ENCODE results near the gene TDRD9. TPM values are rescaled to one million over a fixed set of nuclear protein-coding genes. Genes with fewer than 3 reads are reported as not detected.
"Not testable (repeated sequence)": the region's sequence is repeated elsewhere in the genome, so short reads cannot be mapped to it uniquely, and the experiment has no call there.

TDRD9 gene
- total RNA-seq, 1 donor from 2014 or later: 0.19 TPM

GRCh38 chr14:103960457-103961055, 32.3 kb downstream of the TDRD9 start:
- no peaks in the 10 kb centered on the region for H3K36me3 Mint-ChIP-seq (ENCODE audit: low read depth)
- DNase-seq: no peak
- intact Hi-C loops (cut with micrococcal nuclease): no loop called here
- no peak overlapping the region for H3K4me3 Mint-ChIP-seq
- H3K4me1 Mint-ChIP-seq: no peaks in the 10 kb centered on the region
- H3K9me3 Mint-ChIP-seq: no peaks in the 10 kb centered on the region
- H3K27me3 Mint-ChIP-seq: peaks cover 6% of the 10 kb centered on the region
- H3K27ac Mint-ChIP-seq: no peak overlapping the region

DNA sequence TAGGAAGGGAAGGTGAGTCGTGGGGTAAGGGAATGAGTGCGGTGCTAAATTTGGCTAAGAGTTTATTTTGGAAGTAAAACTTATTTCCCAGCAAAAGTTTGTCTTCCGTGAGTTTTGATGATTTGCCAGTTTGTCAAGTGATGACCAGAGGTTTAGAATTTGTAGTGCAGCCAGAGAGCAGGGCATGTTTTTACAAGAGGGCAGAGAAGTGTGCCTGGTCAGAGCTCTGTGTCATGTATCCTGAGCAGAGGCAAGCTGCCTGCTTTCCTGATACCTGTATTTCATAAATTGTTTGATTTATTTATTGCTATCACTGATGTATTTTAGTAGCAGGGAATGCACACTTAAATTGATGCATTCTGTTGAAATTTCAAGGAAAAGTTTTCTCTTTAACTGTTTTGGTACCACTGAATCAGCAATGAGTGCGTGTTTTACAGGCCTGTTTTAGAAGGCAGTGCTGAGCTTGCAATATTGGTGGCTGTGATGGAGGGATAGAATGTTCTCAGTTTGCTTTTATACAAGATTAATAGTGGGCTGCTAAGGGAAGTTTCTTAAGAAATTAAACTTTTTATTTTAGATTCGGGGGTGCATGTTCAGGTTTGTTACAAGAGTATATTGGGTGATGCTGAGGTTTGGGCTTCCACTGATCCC, 33.8 kb downstream of the TDRD9 start:
- intact Hi-C loops (cut with micrococcal nuclease): no loop called here
- Mint-ChIP-seq H3K9me3 (no peaks in the 10 kb centered on the region), H3K27ac (no peak overlapping the region), H3K27me3 (peaks cover 6% of the 10 kb centered on the region), H3K4me1 (no peaks in the 10 kb centered on the region), H3K36me3 (ENCODE audit: low read depth) (no peaks in the 10 kb centered on the region), H3K4me3 (no peak overlapping the region)
- DNase-seq: no peak

GRCh38 chr14:103966631-103967030, 38.4 kb downstream of the TDRD9 start:
- H3K4me3 Mint-ChIP-seq: no peak overlapping the region
- no peak overlapping the region for H3K27ac Mint-ChIP-seq
- H3K27me3 Mint-ChIP-seq: peaks cover 5% of the 10 kb centered on the region
- no peaks in the 10 kb centered on the region for H3K36me3 Mint-ChIP-seq (ENCODE audit: low read depth)
- DNase-seq: no peak
- H3K4me1 Mint-ChIP-seq: no peaks in the 10 kb centered on the region
- intact Hi-C loops (cut with micrococcal nuclease): no loop called here
- H3K9me3 Mint-ChIP-seq: no peaks in the 10 kb centered on the region

GRCh38 chr14:103969961-103970360, 41.7 kb downstream of the TDRD9 start:
- Mint-ChIP-seq H3K36me3 (ENCODE audit: low read depth) (no peaks in the 10 kb centered on the region), H3K9me3 (no peaks in the 10 kb centered on the region), H3K4me3 (no peak overlapping the region), H3K27ac (no peak overlapping the region), H3K4me1 (no peaks in the 10 kb centered on the region), H3K27me3 (peaks cover 2% of the 10 kb centered on the region)
- DNase-seq: no peak
- intact Hi-C loops (cut with micrococcal nuclease): no loop called here

- DNase-seq: no peak
- H3K9me3 Mint-ChIP-seq: no peaks in the 10 kb centered on the region
- H3K4me3 Mint-ChIP-seq: no peak overlapping the region
- intact Hi-C loops (cut with micrococcal nuclease): no loop called here
- no peaks in the 10 kb centered on the region for H3K36me3 Mint-ChIP-seq (ENCODE audit: low read depth)
- H3K27me3 Mint-ChIP-seq: peaks cover 7% of the 10 kb centered on the region
- H3K4me1 Mint-ChIP-seq: no peaks in the 10 kb centered on the region
- H3K27ac Mint-ChIP-seq: no peak overlapping the region
Observed at GRCh38 chr14:103973354-103973753, 45.1 kb downstream of the TDRD9 start.

DNA sequence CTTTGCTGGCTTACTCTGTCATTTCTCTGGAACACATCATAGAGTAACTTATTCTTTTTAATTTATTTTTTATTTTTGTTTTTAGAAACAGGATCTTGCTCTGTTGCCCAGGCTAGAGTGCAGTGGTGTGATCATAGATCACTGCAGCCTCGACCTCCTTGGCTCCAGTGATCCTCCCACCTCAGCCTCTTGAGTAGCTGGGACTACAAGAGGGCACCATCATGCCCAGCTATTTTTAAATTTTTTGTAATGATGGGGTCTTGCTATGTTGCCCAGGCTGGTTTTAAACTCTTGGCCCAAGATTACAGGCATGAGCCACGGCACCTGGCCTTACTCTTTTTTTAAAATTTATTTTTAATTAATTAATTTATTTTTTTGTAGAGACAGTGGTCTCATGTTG, 46.3 kb downstream of the TDRD9 start:
- Mint-ChIP-seq H3K4me3 (no peak overlapping the region), H3K27me3 (peaks cover 7% of the 10 kb centered on the region), H3K27ac (no peak overlapping the region), H3K9me3 (no peaks in the 10 kb centered on the region), H3K4me1 (no peaks in the 10 kb centered on the region), H3K36me3 (ENCODE audit: low read depth) (no peaks in the 10 kb centered on the region)
- no peak for DNase-seq
- intact Hi-C loops (cut with micrococcal nuclease): no loop called here

DNA sequence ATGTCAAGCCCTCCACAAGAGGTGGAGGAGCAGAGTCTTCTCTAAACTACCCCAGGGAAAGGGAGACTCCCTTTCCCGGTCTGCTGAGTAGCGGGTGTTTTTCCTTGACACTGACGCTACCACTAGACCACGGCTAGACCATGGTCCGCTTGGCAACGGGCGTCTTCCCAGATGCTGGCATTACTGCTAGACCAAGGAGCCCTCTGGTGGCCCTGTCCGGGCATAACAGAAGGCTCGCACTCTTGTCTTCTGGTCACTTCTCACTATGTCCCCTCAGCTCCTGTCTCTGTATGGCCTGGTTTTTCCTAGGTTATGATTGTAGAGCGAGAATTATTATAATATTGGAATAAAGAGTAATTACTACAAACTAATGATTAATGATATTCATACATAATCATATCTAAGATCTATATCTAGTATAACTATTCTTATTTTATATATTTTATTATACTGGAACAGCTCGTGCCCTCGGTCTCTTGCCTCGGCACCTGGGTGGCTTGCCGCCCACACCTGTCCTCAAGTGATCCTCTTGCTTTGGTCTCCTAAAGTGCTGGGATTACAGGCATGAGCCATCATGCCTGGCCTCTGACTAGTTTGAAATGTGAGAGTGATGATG, 52.5 kb downstream of the TDRD9 start:
- H3K27ac Mint-ChIP-seq; H3K27me3 Mint-ChIP-seq; intact Hi-C loops (cut with micrococcal nuclease); DNase-seq; H3K4me1 Mint-ChIP-seq; H3K4me3 Mint-ChIP-seq; H3K36me3 Mint-ChIP-seq (ENCODE audit: low read depth); H3K9me3 Mint-ChIP-seq: not testable (repeated sequence)

DNA sequence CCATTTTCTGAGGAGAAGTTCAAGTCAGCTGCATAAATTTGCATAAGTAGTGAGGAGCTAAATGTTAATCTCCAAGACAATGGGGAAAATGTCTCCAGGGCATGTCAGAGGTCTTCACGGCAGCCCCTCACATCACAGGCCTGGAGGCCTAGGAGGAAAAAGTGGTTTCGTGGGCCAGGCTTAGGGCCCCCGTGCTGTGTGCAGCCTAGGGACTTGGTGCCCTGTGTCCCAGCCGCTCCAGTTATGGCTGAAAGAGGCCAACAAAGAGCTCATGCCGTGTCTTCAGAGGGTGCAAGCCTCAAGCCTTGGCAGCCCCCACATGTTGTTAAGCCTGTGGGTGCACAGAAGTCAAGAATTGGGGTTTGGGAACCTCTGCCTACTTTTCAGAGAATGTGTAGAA, 55.9 kb downstream of the TDRD9 start:
- Mint-ChIP-seq H3K9me3 (peaks cover 5% of the 10 kb centered on the region), H3K27me3 (peaks cover 14% of the 10 kb centered on the region), H3K27ac (no peak overlapping the region), H3K4me3 (no peak overlapping the region), H3K4me1 (no peaks in the 10 kb centered on the region), H3K36me3 (ENCODE audit: low read depth) (no peaks in the 10 kb centered on the region)
- DNase-seq: no peak
- intact Hi-C loops (cut with micrococcal nuclease): no loop called here

- no peak for DNase-seq
- Mint-ChIP-seq H3K4me1 (no peaks in the 10 kb centered on the region), H3K27me3 (peaks cover 19% of the 10 kb centered on the region), H3K27ac (no peak overlapping the region), H3K36me3 (ENCODE audit: low read depth) (no peaks in the 10 kb centered on the region), H3K9me3 (peaks cover 7% of the 10 kb centered on the region), H3K4me3 (no peak overlapping the region)
- intact Hi-C loops (cut with micrococcal nuclease): no loop called here
Observed at GRCh38 chr14:103989034-103989433, 60.8 kb downstream of the TDRD9 start.

DNA sequence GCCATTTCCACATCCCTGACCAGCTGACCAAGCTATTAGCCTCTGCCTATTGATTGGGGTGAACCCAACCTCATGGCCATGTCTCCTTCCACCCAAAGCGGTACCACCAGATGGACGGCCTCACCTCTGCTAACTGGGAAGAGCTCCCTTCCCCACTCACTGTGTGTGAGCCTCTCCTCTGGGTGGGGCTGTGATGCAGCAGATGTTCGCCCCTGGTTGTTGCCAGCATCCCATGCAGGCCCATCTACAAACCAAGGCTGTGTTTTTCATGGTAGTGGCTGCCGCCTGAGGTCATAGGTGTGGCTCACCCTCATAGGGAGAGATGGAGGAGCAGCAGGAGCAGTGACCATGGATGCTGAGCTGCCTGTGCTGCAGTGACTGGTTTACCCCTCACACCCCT, 61.7 kb downstream of the TDRD9 start:
- Mint-ChIP-seq H3K36me3 (ENCODE audit: low read depth) (no peaks in the 10 kb centered on the region), H3K4me1 (no peaks in the 10 kb centered on the region), H3K9me3 (peaks cover 7% of the 10 kb centered on the region), H3K4me3 (no peak overlapping the region), H3K27me3 (peaks cover 20% of the 10 kb centered on the region), H3K27ac (no peak overlapping the region)
- no peak for DNase-seq
- intact Hi-C loops (cut with micrococcal nuclease): no loop called here

- DNase-seq: no peak
- H3K27me3 Mint-ChIP-seq: peaks cover 12% of the 10 kb centered on the region
- no peak overlapping the region for H3K27ac Mint-ChIP-seq
- no peaks in the 10 kb centered on the region for H3K4me1 Mint-ChIP-seq
- intact Hi-C loops (cut with micrococcal nuclease): no loop called here
- H3K9me3 Mint-ChIP-seq: no peaks in the 10 kb centered on the region
- no peaks in the 10 kb centered on the region for H3K36me3 Mint-ChIP-seq (ENCODE audit: low read depth)
- H3K4me3 Mint-ChIP-seq: no peak overlapping the region
Observed at GRCh38 chr14:103994535-103995184, 66.4 kb downstream of the TDRD9 start.

GRCh38 chr14:103995876-103996275, 67.6 kb downstream of the TDRD9 start:
- intact Hi-C loops (cut with micrococcal nuclease): no loop called here
- DNase-seq: no peak
- H3K27ac Mint-ChIP-seq: no peak overlapping the region
- no peaks in the 10 kb centered on the region for H3K4me1 Mint-ChIP-seq
- no peaks in the 10 kb centered on the region for H3K36me3 Mint-ChIP-seq (ENCODE audit: low read depth)
- peaks cover 9% of the 10 kb centered on the region for H3K27me3 Mint-ChIP-seq
- H3K9me3 Mint-ChIP-seq: no peaks in the 10 kb centered on the region
- H3K4me3 Mint-ChIP-seq: no peak overlapping the region

- Mint-ChIP-seq H3K27me3 (peaks cover 10% of the 10 kb centered on the region), H3K4me1 (no peaks in the 10 kb centered on the region), H3K9me3 (no peaks in the 10 kb centered on the region), H3K4me3 (no peak overlapping the region), H3K27ac (no peak overlapping the region), H3K36me3 (ENCODE audit: low read depth) (no peaks in the 10 kb centered on the region)
- DNase-seq: no peak
- intact Hi-C loops (cut with micrococcal nuclease): no loop called here
Observed at GRCh38 chr14:103997391-103997790, 69.1 kb downstream of the TDRD9 start.

DNA sequence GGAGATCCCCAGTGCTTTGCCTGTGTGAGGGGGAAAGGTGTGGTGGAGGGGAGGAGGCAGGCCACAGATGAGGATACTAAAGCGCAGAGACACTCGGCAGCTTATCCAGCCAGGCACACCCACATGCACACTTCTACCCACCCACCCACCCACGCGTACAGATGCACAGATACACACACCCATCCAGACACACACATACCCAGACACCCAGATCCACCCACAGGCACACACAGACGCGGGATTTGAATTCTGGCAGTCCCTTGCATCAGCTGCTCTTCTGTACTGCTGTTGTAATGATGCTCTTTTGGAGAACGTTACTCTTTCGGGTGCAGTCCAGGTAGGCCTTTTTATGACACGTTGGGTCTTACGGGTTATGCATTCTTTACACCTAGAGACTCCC, 69.8 kb downstream of the TDRD9 start:
- DNase-seq: no peak
- intact Hi-C loops (cut with micrococcal nuclease): no loop called here
- Mint-ChIP-seq H3K9me3 (no peaks in the 10 kb centered on the region), H3K4me3 (no peak overlapping the region), H3K36me3 (ENCODE audit: low read depth) (no peaks in the 10 kb centered on the region), H3K27me3 (peaks cover 10% of the 10 kb centered on the region), H3K27ac (no peak overlapping the region), H3K4me1 (no peaks in the 10 kb centered on the region)
